A673 (cell line): ENCODE data around the gene TSPYL2. TPM values are rescaled to one million over a fixed set of nuclear protein-coding genes. Genes with fewer than 3 reads are reported as not detected.

Experiments used
- BruUV-seq: library from RNA; stranded (reverse); fragments of 400-500 nt; replicated peaks from 2 replicates; lab custom pipeline; 2021; lab: Mats Ljungman, UMichigan
- CTCF ChIA-PET: fragments of 300-600 bp; sonication (Branson Sonifier 250); formaldehyde crosslinking; loops from one replicate; lab custom pipeline; 2022; ENCODE audit warnings: antibody characterized with exemption; lab: Charles Lee
- POLR2A ChIA-PET: fragments of 300-600 bp; sonication (Branson Sonifier 250); formaldehyde crosslinking; loops from one replicate; lab custom pipeline; 2022; ENCODE audit warnings: antibody characterized with exemption; ENCODE audit not compliant: low non-redundant PET; lab: Charles Lee
- DNase-seq: peaks from one replicate; pipeline ENCODE4 v3.0.0-alpha.2; 2015; ENCODE audit warnings: low spot score
- H3K27ac ChIP-seq: fragments of 200-600 bp; sonication (generic); 2 replicates; pipeline ENCODE4 v1.5.1; 2016; ENCODE audit warnings: mixed run types, low read depth, mild to moderate bottlenecking, mixed read lengths, antibody characterized with exemption, low read length; ENCODE audit not compliant: poor library complexity, severe bottlenecking
- H3K27me3 ChIP-seq: fragments of 200-600 bp; sonication (generic); replicated peaks from 2 replicates; pipeline ENCODE4 v1.6.1; 2017; ENCODE audit warnings: mixed run types, low read depth, mild to moderate bottlenecking, mixed read lengths, antibody characterized with exemption, low read length; ENCODE audit not compliant: insufficient read depth, poor library complexity
- H3K36me3 ChIP-seq: fragments of 200-600 bp; sonication (generic); 2 replicates; pipeline ENCODE4 v1.6.1; 2016; ENCODE audit warnings: mixed run types, mild to moderate bottlenecking, mixed read lengths, antibody characterized with exemption, low read length; ENCODE audit not compliant: insufficient read depth, poor library complexity, severe bottlenecking
- H3K4me1 ChIP-seq: fragments of 200-600 bp; sonication (generic); 2 replicates; pipeline ENCODE4 v1.6.1; 2017; ENCODE audit warnings: mixed run types, mild to moderate bottlenecking, mixed read lengths, antibody characterized with exemption, low read length; ENCODE audit not compliant: insufficient read depth, poor library complexity, severe bottlenecking
- H3K4me3 ChIP-seq: fragments of 200-600 bp; sonication (generic); 2 replicates; pipeline ENCODE4 v1.5.1; 2016; ENCODE audit warnings: low read depth, mixed run types, mild to moderate bottlenecking, mixed read lengths, low read length; ENCODE audit not compliant: poor library complexity, severe bottlenecking
- H3K9me3 ChIP-seq: fragments of 200-600 bp; sonication (generic); 2 replicates; pipeline ENCODE4 v1.6.1; 2016; ENCODE audit warnings: mixed run types, low read depth, mild to moderate bottlenecking, mixed read lengths, antibody characterized with exemption, low read length; ENCODE audit not compliant: poor library complexity, severe bottlenecking
- CTCF ChIP-seq: fragments of 300-800, 200-600 bp; sonication (generic); conservative IDR thresholded peaks from 2 replicates; pipeline ENCODE4 v1.5.1; 2017; ENCODE audit warnings: low read depth, mild to moderate bottlenecking, antibody characterized with exemption, low read length, moderate library complexity, mixed read lengths
- EZH2 ChIP-seq: fragments of 200-600 bp; sonication (generic); IDR thresholded peaks from 2 replicates; pipeline ENCODE4 v1.6.1; 2017; ENCODE audit warnings: borderline replicate concordance, low read depth, mild to moderate bottlenecking, mixed read lengths, antibody characterized with exemption, low read length; ENCODE audit not compliant: poor library complexity, severe bottlenecking
- intact Hi-C: fragments of 100-400 bp; cut with micrococcal nuclease; formaldehyde crosslinking; loops from one replicate; pipeline ENCODE4 v1.10.0; 2022; ENCODE audit not compliant: unreplicated experiment
- total RNA-seq: library from RNA; stranded (reverse); gene quantifications from 2 replicates; pipeline ENCODE4 v1.2.3, GENCODE V29; 2021

TSPYL2 gene
- total RNA-seq, 1 experiment from 2014 or later, result 25.0 TPM

- H3K27me3 ChIP-seq, result no peaks in the 10 kb centered on the region
- CTCF ChIA-PET, result no interaction called here
- peaks cover 29% of the 10 kb centered on the region for H3K36me3 ChIP-seq
- H3K9me3 ChIP-seq, result no peaks in the 10 kb centered on the region
- POLR2A ChIA-PET, result no interaction called here
- no peak overlapping the region for H3K27ac ChIP-seq
- no TSS peak for BruUV-seq
- peaks cover 14% of the 10 kb centered on the region for H3K4me1 ChIP-seq
- no peak for DNase-seq
- no peak for TF ChIP-seq CTCF
- TF ChIP-seq EZH2, result no peak
- intact Hi-C loops, result no loop called here
- H3K4me3 ChIP-seq, result no peak overlapping the region
Observed at GRCh38 chrX:53086464-53086863, 4.3 kb downstream of the TSPYL2 start.

- peaks cover 14% of the 10 kb centered on the region for H3K4me1 ChIP-seq
- BruUV-seq, result no TSS peak
Observed at GRCh38 chrX:53087388-53087831, 5.2 kb downstream of the TSPYL2 start.

GRCh38 chrX:53088136-53088974 lies 6.2 kb downstream of the TSPYL2 start:
- H3K36me3 ChIP-seq, result peaks cover 29% of the 10 kb centered on the region
- ChIA-PET CTCF (no interaction called here), POLR2A (no interaction called here)
- intact Hi-C loops, result no loop called here
- H3K27me3 ChIP-seq, result no peaks in the 10 kb centered on the region
- no TSS peak for BruUV-seq
- no peaks in the 10 kb centered on the region for H3K9me3 ChIP-seq
- H3K4me1 ChIP-seq, result peaks cover 14% of the 10 kb centered on the region
- no peak for TF ChIP-seq EZH2
- TF ChIP-seq CTCF, result no peak
- H3K27ac ChIP-seq, result peak overlapping the region; percentile 73
- DNase-seq, result peak; percentile 88
- peak overlapping the region; percentile 45 for H3K4me3 ChIP-seq

More at GRCh38 chrX:53087388-53087831, 5.2 kb downstream of the TSPYL2 start:
- no peak for DNase-seq
- Histone ChIP-seq H3K9me3 (no peaks in the 10 kb centered on the region), H3K27me3 (no peaks in the 10 kb centered on the region), H3K27ac (peak overlapping the region; percentile 73), H3K36me3 (peaks cover 29% of the 10 kb centered on the region), H3K4me3 (no peak overlapping the region)
- POLR2A ChIA-PET, result no interaction called here
- CTCF ChIA-PET, result interaction anchor here (0.5 kb wide), 1 partner anchor 21 kb away, joined by 3 read pairs; no protein-coding TSS in a partner anchor
- intact Hi-C loops, result no loop called here
- TF ChIP-seq CTCF, result no peak
- no peak for TF ChIP-seq EZH2
